Measurements from ENCODE around the gene SFXN5.
"Not testable (repeated sequence)": the region's sequence is repeated elsewhere in the genome, so short reads cannot be mapped to it uniquely, and the experiment has no call there.

The SFXN5 gene, protein sequence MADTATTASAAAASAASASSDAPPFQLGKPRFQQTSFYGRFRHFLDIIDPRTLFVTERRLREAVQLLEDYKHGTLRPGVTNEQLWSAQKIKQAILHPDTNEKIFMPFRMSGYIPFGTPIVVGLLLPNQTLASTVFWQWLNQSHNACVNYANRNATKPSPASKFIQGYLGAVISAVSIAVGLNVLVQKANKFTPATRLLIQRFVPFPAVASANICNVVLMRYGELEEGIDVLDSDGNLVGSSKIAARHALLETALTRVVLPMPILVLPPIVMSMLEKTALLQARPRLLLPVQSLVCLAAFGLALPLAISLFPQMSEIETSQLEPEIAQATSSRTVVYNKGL

GRCh38 chr2:73071360-73072128 lies at the start of gene SFXN5:
Gene SFXN5 (minus strand): TSS chr2:73071712. CDS start chr2:73071705, 7 bp downstream.
- DNase-seq (ENCODE audit: low read depth): peak; percentile 72

- not testable (repeated sequence) for DNase-seq (ENCODE audit: low read depth)
Observed at GRCh38 chr2:73119611-73120239, 48.2 kb upstream of the SFXN5 start.

DNA sequence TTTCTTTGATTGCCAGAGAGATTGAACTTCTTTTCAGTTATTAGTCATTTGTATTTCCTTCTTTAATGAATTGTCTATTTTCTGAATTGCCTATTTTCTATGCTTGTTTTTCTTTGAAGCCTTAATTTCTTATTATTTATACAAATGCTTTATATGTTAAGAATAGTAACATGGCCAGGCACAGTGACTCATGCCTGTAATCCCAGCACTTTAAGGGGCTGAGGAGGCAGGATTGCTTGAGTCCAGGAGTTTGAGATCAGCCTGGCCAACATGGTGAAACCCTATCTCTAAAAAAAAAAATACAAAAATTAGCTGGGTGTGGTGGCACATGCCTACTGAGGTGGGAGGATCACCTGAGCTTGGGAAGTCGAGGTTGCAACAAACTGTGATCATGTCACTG lies 45.9 kb upstream of the SFXN5 start:
- no peak for DNase-seq (ENCODE audit: low read depth)

- no peak for DNase-seq (ENCODE audit: low read depth)
Observed at GRCh38 chr2:73116182-73116960, 44.9 kb upstream of the SFXN5 start.

GRCh38 chr2:73114273-73114867 lies 42.9 kb upstream of the SFXN5 start:
- DNase-seq (ENCODE audit: low read depth): no peak

GRCh38 chr2:73112913-73113854 lies 41.7 kb upstream of the SFXN5 start, which contains the start of gene RAB11FIP5:
Gene RAB11FIP5 (minus strand): TSS chr2:73112948. CDS start chr2:73112777, 171 bp downstream.
- no peak for DNase-seq (ENCODE audit: low read depth)

DNA sequence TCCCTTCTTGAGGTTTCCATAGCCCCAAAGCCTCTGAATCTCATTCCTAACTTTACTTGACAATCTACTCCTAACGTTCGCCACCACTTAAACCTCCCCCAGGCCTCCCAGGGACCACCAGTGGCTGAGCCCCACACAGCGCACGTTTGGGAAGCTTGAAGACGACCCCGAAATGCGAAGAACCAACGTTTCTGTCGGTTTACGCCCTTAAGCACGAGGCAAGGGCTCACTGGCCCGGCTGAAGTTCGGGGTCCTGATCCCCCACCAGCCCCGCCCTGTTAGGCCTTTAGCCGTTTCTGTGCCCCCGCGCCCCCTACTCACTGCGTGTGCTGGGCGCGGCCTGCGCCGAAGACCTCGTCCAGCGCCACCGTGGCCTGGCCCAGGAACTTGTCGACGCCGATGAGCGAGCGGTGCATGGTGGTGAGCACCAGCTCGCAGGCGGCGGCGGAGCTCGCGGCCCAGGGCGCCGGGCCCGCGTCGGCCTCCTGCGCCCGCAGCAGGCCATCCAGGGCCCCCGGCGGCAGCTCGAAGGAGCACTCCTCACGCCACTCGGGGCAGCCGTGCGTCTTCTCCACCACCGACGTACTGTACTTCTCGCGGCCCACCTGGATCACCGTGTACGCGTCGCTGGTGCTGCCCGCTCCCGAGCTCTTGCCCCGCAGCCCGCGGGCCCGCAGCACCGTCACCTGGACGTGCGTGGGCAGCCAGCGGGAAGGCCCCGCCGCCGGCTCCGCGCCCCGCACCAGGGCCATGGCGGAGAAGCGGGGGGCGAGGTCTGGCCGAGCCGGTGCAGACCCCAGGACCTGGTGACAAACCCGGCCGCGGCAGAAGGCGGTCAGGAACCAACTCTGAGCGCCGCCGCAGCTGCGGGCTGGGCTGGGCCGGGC lies 40.8 kb upstream of the SFXN5 start:
- no peak for DNase-seq (ENCODE audit: low read depth)

DNA sequence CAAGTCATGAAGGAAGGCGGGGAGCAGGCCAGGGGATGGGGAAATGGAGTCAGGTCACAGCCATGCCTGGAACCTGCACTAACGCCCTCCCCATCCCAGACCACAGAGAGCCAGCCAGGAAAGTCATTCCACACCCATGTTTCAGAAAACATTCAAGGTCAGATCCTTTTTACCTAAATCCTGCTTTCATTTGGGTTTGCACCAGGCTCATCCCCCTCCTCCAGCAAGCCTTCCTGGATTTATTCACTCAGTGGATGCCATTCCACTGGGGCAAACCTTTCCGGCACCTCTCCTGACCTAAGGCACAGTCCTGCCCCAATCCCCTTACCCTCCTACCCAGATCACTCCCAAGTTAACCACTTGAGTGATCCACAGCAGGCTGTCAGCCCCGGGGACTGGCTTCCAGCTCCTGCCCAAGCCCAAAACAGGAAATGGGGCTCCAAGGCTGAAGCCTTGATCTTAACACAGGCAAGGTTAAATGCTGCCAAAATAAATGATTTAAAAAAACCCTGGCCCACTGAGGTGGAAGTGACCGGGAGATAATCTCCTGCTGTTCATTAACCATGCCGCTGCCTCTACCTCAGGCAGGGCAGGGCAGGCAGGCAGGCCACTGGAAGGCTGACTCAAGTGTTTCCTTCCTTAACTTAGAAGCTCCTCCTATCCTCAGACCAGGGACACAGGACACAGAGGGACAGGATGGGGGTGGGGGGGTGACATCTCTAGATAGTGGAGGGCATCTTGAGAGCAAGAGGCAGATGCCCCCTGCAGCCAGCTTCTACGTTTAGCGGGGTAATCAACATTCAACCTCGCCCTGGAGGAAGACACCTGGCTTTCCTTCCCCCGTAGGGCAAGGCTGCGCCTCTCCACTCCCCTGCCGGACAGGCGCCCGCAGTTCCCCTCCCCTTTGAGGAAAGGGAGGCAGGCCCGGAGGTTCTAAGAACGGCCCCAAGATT lies 39.8 kb upstream of the SFXN5 start:
- no peak for DNase-seq (ENCODE audit: low read depth)

- DNase-seq (ENCODE audit: low read depth): no peak
Observed at GRCh38 chr2:73110168-73111072, 38.9 kb upstream of the SFXN5 start.

GRCh38 chr2:73109431-73110167 lies 38.1 kb upstream of the SFXN5 start:
- no peak for DNase-seq (ENCODE audit: low read depth)

- no peak for DNase-seq (ENCODE audit: low read depth)
Observed at GRCh38 chr2:73107211-73107926, 35.9 kb upstream of the SFXN5 start.

DNA sequence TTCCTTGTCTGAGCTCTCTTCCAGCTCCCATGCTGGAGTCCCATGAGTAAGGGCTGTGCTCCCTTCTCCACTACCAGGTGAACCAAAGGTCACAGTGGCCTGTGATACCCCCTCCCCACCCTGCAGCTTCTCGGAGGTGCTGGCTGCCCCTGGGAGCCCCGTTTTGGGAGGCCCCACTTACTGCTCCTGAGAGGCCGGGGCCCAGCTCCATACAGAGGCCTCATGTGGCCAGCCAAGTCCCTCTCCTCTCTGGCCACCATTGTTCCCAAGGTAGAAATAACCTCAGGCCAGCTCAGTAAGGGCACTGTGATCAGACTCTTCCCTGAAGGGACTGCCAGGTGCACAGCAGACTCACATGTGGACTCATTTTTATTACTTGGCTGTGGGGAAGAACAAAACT lies 35.3 kb upstream of the SFXN5 start:
- DNase-seq (ENCODE audit: low read depth): no peak

- no peak for DNase-seq (ENCODE audit: low read depth)
Observed at GRCh38 chr2:73105511-73105971, 34.0 kb upstream of the SFXN5 start.

DNA sequence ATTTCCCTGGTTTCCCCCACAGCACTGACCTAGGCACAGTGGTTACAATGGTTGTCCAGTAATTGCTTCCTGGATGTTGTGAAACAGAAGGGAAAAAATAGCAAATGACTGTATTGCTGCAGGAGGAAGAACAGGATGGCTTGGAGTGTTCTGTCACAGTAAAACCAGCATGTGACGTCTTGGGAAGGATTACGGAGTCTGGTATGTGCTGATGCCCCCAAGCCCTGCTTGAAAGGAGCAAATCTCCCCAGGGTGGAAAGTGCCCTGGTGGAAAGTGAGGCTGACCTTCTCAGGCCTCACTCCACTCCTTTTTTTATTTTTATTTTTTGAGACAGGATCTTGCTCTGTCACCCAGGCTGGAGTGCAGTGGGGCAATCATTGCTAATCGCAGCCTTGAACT lies 33.4 kb upstream of the SFXN5 start:
- DNase-seq (ENCODE audit: low read depth): no peak

- no peak for DNase-seq (ENCODE audit: low read depth)
Observed at GRCh38 chr2:73103018-73103542, 31.6 kb upstream of the SFXN5 start.
